BLaER1 (cell line): ENCODE measurements around the gene CYP27B1.
"Not testable (repeated sequence)": the region's sequence is repeated elsewhere in the genome, so short reads cannot be mapped to it uniquely, and the experiment has no call there.

Experiments
- H3K27ac ChIP-seq: shearing (Covaris generic); formaldehyde crosslinking; 2 replicates; pipeline ENCODE4 v1.8.1; 2022
- H3K27me3 ChIP-seq: shearing (Covaris generic); formaldehyde crosslinking; 2 replicates; pipeline ENCODE4 v1.8.1; 2022
- H3K36me3 ChIP-seq: shearing (Covaris generic); formaldehyde crosslinking; 2 replicates; pipeline ENCODE4 v1.8.1; 2022
- H3K4me1 ChIP-seq: shearing (Covaris generic); formaldehyde crosslinking; 2 replicates; pipeline ENCODE4 v1.8.1; 2022
- H3K4me2 ChIP-seq: shearing (Covaris generic); formaldehyde crosslinking; 2 replicates; pipeline ENCODE4 v1.8.1; 2022
- H3K4me3 ChIP-seq: shearing (Covaris generic); formaldehyde crosslinking; 2 replicates; pipeline ENCODE4 v1.8.1; 2022
- H3K9ac ChIP-seq: shearing (Covaris generic); formaldehyde crosslinking; 2 replicates; pipeline ENCODE4 v1.8.1; 2022
- H3K9me3 ChIP-seq: shearing (Covaris generic); formaldehyde crosslinking; 2 replicates; pipeline ENCODE4 v1.8.1; 2022
- H4K20me1 ChIP-seq: shearing (Covaris generic); formaldehyde crosslinking; 2 replicates; pipeline ENCODE4 v1.8.1; 2022
- Cebpa-rat ChIP-seq: shearing (Covaris generic); IDR thresholded peaks from 2 replicates; pipeline ENCODE4 v1.8.1; 2022

The CYP27B1 gene

DNA sequence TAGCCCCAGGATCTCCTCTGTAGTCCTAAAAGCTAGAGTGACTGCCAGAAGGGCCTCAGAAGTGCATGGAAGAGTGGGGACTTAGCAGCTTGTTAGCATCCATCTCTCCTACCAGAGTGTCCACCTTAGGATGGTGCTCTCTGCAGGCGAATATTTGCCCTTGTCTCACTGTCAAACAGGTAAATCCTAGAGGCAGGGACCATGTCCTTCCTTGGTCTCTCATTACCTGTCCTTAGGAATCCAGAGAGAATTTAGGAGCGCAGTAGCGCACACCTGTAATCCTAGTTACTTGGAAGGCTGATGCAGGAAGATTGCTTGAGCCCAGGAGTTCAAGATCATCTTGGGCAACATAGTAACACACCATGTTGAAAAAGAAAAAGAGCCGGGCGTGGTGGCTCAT is 49.7 kb downstream of the CYP27B1 start:
- H3K9me3 ChIP-seq: no peaks in the 10 kb centered on the region
- H3K27ac ChIP-seq: no peak overlapping the region
- no peak for TF ChIP-seq Cebpa-rat
- H3K4me3 ChIP-seq: no peak overlapping the region
- peaks cover 4% of the 10 kb centered on the region; the same call in 1 of the 2 replicates for H4K20me1 ChIP-seq
- no peak overlapping the region for H3K4me2 ChIP-seq
- peaks cover 93% of the 10 kb centered on the region for H3K36me3 ChIP-seq
- H3K4me1 ChIP-seq: no peaks in the 10 kb centered on the region
- no peak overlapping the region for H3K9ac ChIP-seq
- no peaks in the 10 kb centered on the region for H3K27me3 ChIP-seq

DNA sequence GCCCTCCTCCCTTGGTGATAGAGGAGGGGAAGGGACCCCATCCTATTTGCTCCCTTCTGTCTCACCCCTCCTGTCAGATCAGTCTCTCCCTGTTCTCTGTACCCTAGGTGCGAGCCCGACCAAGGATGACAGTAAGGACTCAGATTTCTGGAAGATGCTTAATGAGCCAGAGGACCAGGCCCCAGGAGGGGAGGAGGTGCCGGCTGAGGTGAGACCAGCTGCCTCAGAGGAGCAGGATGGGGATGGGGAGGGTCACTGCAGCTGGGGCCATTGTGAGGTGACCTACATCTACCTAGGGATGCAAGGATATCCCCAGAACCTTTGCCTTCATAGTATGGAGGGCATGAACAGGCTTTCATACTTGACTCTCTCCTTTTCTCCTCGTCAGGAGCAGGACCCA is 50.6 kb downstream of the CYP27B1 start:
- Histone ChIP-seq H3K4me2 (no peak overlapping the region), H3K27me3 (no peaks in the 10 kb centered on the region), H3K27ac (no peak overlapping the region), H3K4me1 (no peaks in the 10 kb centered on the region), H3K36me3 (peaks cover 93% of the 10 kb centered on the region), H3K9ac (no peak overlapping the region), H3K9me3 (no peaks in the 10 kb centered on the region), H4K20me1 (no peaks in the 10 kb centered on the region), H3K4me3 (no peak overlapping the region)
- TF ChIP-seq Cebpa-rat: no peak

DNA sequence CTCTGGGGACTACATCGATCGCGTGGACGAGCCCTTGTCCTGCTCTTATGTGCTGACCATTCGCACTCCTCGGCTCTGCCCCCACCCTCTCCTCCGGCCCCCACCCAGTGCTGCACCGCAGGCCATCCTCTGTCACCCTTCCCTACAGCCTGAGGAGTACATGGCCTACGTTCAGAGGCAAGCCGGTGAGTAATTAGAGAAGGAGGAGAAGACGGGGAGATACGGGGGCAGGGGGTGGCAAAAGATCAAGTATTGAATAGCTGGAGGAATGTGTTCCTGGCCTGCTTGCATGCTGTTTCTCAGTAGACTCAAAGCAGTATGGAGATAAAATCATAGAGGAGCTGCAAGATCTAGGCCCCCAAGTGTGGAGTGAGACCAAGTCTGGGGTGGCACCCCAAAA is 51.1 kb downstream of the CYP27B1 start:
- H3K27ac ChIP-seq: no peak overlapping the region
- no peak overlapping the region for H3K4me2 ChIP-seq
- H3K27me3 ChIP-seq: no peaks in the 10 kb centered on the region
- peaks cover 93% of the 10 kb centered on the region for H3K36me3 ChIP-seq
- H3K4me1 ChIP-seq: no peaks in the 10 kb centered on the region
- H4K20me1 ChIP-seq: no peaks in the 10 kb centered on the region
- TF ChIP-seq Cebpa-rat: no peak
- no peak overlapping the region for H3K9ac ChIP-seq
- no peaks in the 10 kb centered on the region for H3K9me3 ChIP-seq
- H3K4me3 ChIP-seq: no peak overlapping the region

DNA sequence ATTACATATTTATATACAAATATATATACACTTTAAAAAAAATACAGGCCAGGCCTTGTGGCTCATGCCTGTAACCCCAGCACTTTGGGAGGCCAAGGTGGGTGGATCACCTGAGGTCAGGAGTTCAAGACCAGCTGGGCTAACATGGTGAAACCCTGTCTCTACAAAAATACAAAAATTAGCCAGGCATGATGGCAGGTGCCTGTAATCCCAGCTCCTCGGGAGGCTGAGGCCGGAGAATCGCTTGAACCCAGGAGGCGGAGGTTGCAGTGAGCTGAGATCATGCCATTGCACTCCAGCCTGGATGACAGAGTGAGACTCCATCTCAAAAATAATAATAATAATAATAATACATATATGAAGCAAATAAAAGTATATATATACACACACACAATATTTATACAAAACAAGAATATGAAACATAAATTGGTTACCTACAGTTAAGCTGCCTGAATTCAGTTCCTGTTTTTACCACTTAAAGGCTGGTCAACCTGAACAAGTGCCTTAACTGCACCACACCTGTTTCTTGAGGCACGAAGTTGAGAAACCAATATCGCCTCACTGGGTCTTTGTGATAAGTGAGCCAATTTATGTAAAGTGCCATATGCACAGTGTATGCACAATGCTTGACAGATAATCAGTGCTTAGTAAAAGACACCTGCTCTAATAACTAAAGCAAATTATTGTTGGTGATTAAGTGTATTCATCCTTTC is 51.7 kb downstream of the CYP27B1 start:
- H3K4me2 ChIP-seq, H3K4me1 ChIP-seq, H3K27me3 ChIP-seq, H3K4me3 ChIP-seq, H3K9ac ChIP-seq, H4K20me1 ChIP-seq, H3K27ac ChIP-seq, H3K9me3 ChIP-seq: not testable (repeated sequence)
- H3K36me3 ChIP-seq: peaks cover 90% of the 10 kb centered on the region

DNA sequence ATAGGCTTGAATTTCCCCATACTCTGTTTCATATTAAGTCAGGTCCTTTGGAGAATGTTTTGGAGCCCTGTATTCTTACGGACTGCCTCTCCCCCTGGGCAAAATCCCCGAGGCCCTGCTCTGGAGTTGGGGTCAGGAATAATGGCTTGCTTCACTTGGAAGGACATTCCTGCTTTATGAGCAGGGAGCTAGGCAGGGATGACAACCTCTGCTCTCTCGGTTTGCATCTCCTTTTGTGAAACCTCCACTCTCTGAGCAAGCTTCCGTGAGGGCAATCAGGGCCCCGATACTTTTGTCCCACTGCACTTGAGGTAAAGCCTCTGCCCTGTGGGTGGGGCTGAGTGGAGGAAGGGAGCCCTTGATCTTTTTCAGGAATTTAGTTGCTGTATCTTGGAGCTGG is 53.7 kb downstream of the CYP27B1 start:
- Histone ChIP-seq H3K4me2 (no peak overlapping the region), H3K27me3 (no peaks in the 10 kb centered on the region), H3K4me1 (no peaks in the 10 kb centered on the region), H3K4me3 (no peak overlapping the region), H3K9ac (no peak overlapping the region), H4K20me1 (no peaks in the 10 kb centered on the region), H3K27ac (no peak overlapping the region), H3K9me3 (no peaks in the 10 kb centered on the region), H3K36me3 (peaks cover 70% of the 10 kb centered on the region)
- no peak for TF ChIP-seq Cebpa-rat

DNA sequence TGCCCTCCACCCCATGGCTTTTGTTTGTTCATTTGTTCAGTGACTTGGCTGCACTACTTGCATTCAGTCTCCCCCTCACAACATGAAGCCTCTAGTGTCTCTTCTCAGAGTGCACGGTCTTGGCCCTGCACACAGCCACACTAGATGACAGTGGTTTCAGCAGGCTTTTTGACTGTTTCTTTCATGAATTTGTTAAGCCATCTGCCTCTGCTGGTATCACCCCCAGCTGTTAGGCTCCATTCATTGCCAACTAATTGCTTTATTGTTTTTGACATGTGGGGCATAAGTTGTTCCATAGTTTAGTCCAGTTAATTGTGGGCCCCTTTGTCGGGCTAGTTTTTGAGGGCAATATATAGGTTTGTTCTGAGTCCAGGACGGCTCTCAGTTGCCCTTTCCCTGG is 54.2 kb downstream of the CYP27B1 start:
- no peak for TF ChIP-seq Cebpa-rat
- Histone ChIP-seq H3K27me3 (no peaks in the 10 kb centered on the region), H3K9ac (no peak overlapping the region), H3K36me3 (peaks cover 67% of the 10 kb centered on the region), H3K4me1 (no peaks in the 10 kb centered on the region), H3K27ac (no peak overlapping the region), H3K9me3 (no peaks in the 10 kb centered on the region), H3K4me2 (no peak overlapping the region), H4K20me1 (no peaks in the 10 kb centered on the region), H3K4me3 (no peak overlapping the region)
